SK-N-SH (cell line): ENCODE results near the gene SNX1. TPM values are rescaled to one million over a fixed set of nuclear protein-coding genes. Genes with fewer than 3 reads are reported as not detected.

ENCODE experiments used
- CTCF ChIA-PET: fragments of 300-600, 350-600 bp; formaldehyde crosslinking; extraction: SDS; loops from one replicate; lab custom pipeline; 2021; lab: Yijun Ruan, JAX
- POLR2A ChIA-PET: fragments of 350-600 bp; sonication (Branson Sonifier 250); formaldehyde crosslinking; extraction: SDS; loops from one replicate; lab custom pipeline; 2020; ENCODE audit warnings: antibody characterized with exemption, inconsistent platforms; lab: Yijun Ruan, JAX
- DNase-seq: peaks from one replicate; pipeline ENCODE4 v3.0.0; 2012
- H2AFZ ChIP-seq: fragments of 200-600 bp; sonication (generic); 2 replicates; pipeline ENCODE4 v1.8.1; 2016; ENCODE audit warnings: antibody characterized with exemption, mild to moderate bottlenecking, low read depth
- H3F3A ChIP-seq: fragments of 200-600 bp; sonication (generic); replicated peaks from 2 replicates; pipeline ENCODE3; 2016; ENCODE audit warnings: antibody characterized with exemption, mild to moderate bottlenecking; ENCODE audit not compliant: insufficient read depth
- H3K27ac ChIP-seq, 2 experiments: fragments of 200-500 bp in 1 of 2; fragments of 200-600 bp in 1 of 2; sonication (Bioruptor generic) in 1 of 2; sonication (generic), shearing (Covaris generic) in 1 of 2; 2 replicates each; pipeline versions ENCODE4 v1.5.1 to v1.6.1; 2014 to 2016; ENCODE audit warnings: low read depth in 2 of 2, inconsistent platforms in 1 of 2, low read length in 1 of 2, mild to moderate bottlenecking in 1 of 2, mixed read lengths in 1 of 2
- H3K27me3 ChIP-seq: fragments of 200-600 bp; sonication (generic), shearing (Covaris generic); 2 replicates; pipeline ENCODE4 v1.6.1; 2016; ENCODE audit warnings: mixed run types; ENCODE audit not compliant: insufficient read depth
- H3K36me3 ChIP-seq, 2 experiments: fragments of 200-500 bp in 1 of 2; fragments of 200-600 bp in 1 of 2; sonication (Bioruptor generic) in 1 of 2; sonication (generic) in 1 of 2; replicated peaks in 1 of 2; 2 replicates each; pipeline versions ENCODE3 to v1.5.1; 2014 to 2016; ENCODE audit warnings: low read length in 1 of 2, mild to moderate bottlenecking in 1 of 2; ENCODE audit not compliant: insufficient read depth in 2 of 2, control insufficient read depth in 1 of 2
- H3K4me1 ChIP-seq, 2 experiments: fragments of 200-500 bp in 1 of 2; fragments of 200-600 bp in 1 of 2; sonication (Bioruptor generic) in 1 of 2; sonication (generic), shearing (Covaris generic) in 1 of 2; 2 replicates each; pipeline versions ENCODE4 v1.5.1 to v1.6.1; 2014 to 2016; ENCODE audit warnings: low read depth in 1 of 2, low read length in 1 of 2, mixed run types in 1 of 2; ENCODE audit not compliant: insufficient read depth in 2 of 2, control insufficient read depth in 1 of 2
- H3K4me2 ChIP-seq: fragments of 200-600 bp; sonication (generic), shearing (Covaris generic); 2 replicates; pipeline ENCODE4 v1.6.1; 2017; ENCODE audit warnings: mixed run types
- H3K4me3 ChIP-seq, 2 experiments: fragments of 200-500 bp in 1 of 2; fragments of 200-600 bp in 1 of 2; sonication (Bioruptor generic) in 1 of 2; sonication (generic), shearing (Covaris generic) in 1 of 2; 2 replicates each; pipeline versions ENCODE4 v1.5.1 to v1.8.1; 2014 to 2016; ENCODE audit warnings: low read depth in 2 of 2, inconsistent platforms in 1 of 2, low read length in 1 of 2, mild to moderate bottlenecking in 1 of 2, mixed read lengths in 1 of 2, moderate library complexity in 1 of 2
- H3K79me2 ChIP-seq: fragments of 200-600 bp; sonication (generic); 2 replicates; pipeline ENCODE4 v1.8.1; 2017; ENCODE audit warnings: mild to moderate bottlenecking; ENCODE audit not compliant: insufficient read depth
- H3K9ac ChIP-seq: fragments of 200-600 bp; sonication (generic); 2 replicates; pipeline ENCODE4 v1.6.1; 2017; ENCODE audit warnings: mixed run types
- H3K9me2 ChIP-seq: fragments of 200-600 bp; sonication (generic); 2 replicates; pipeline ENCODE4 v1.6.1; 2017; ENCODE audit warnings: mixed run types
- H3K9me3 ChIP-seq: fragments of 200-600 bp; sonication (generic); 2 replicates; pipeline ENCODE4 v1.6.1; 2017; ENCODE audit warnings: mixed run types, mild to moderate bottlenecking, moderate library complexity
- H4K20me1 ChIP-seq: fragments of 200-600 bp; sonication (generic); 2 replicates; pipeline ENCODE4 v1.6.1; 2017; ENCODE audit warnings: mild to moderate bottlenecking, mixed run types; ENCODE audit not compliant: insufficient read depth
- CHD2 ChIP-seq: fragments of 150-350 bp; IDR thresholded peaks from 2 replicates; pipeline ENCODE4 v1.6.1; 2018; ENCODE audit warnings: low read length; ENCODE audit not compliant: partially characterized antibody
- ELF1 ChIP-seq: IDR thresholded peaks from 2 replicates; pipeline ENCODE4 v1.4.0; 2012
- FOXJ3 ChIP-seq: sonication (generic); formaldehyde crosslinking; IDR thresholded peaks from 2 replicates; pipeline ENCODE4 v1.5.1; 2020; ENCODE audit warnings: mild to moderate bottlenecking, missing genetic modification reagents
- FOXM1 ChIP-seq: IDR thresholded peaks from 2 replicates; pipeline ENCODE4 v1.4.0; 2012; ENCODE audit warnings: low read depth, mild to moderate bottlenecking
- JUND ChIP-seq: IDR thresholded peaks from 2 replicates; pipeline ENCODE4 v1.4.0; 2012
- MEF2A ChIP-seq: IDR thresholded peaks from 2 replicates; pipeline ENCODE4 v1.4.0; 2012; ENCODE audit warnings: low read depth, borderline replicate concordance
- NFIC ChIP-seq: IDR thresholded peaks from 2 replicates; pipeline ENCODE4 v1.4.0; 2012; ENCODE audit warnings: borderline replicate concordance
- RAD21 ChIP-seq: IDR thresholded peaks from 2 replicates; pipeline ENCODE4 v1.6.1; 2012; ENCODE audit warnings: mild to moderate bottlenecking, low read length
- RFX5 ChIP-seq: IDR thresholded peaks from 2 replicates; pipeline ENCODE4 v1.6.1; 2012; ENCODE audit warnings: mild to moderate bottlenecking, improper control_type of control experiment, low read length
- RXRA ChIP-seq: IDR thresholded peaks from 2 replicates; pipeline ENCODE4 v1.4.0; 2012; ENCODE audit warnings: low read depth, mild to moderate bottlenecking, borderline replicate concordance
- TEAD4 ChIP-seq: IDR thresholded peaks from 2 replicates; pipeline ENCODE4 v1.4.0; 2012; ENCODE audit warnings: mild to moderate bottlenecking, borderline replicate concordance; ENCODE audit not compliant: insufficient read depth
- whole genome bisulfite sequencing: methylation state at CpG from one replicate; pipeline ENCODE4 v1.1.6; 2017; ENCODE audit warnings: low lambda C conversion rate; 5-methylcytosine and 5-hydroxymethylcytosine counted together
- polyA plus RNA-seq, 3 experiments: library from polyadenylated mRNA; depleted of rRNA; stranded (reverse); fragments of >200 nt; gene quantifications; 2 replicates each; pipeline ENCODE4 v1.2.3, GENCODE V29; 2012
- TF ChIP-seq, protein P1 (sequence below): IDR thresholded peaks from 2 replicates; pipeline ENCODE4 v1.4.0; 2012; ENCODE audit warnings: low read depth, borderline replicate concordance
- TF ChIP-seq, protein P2 (sequence below): IDR thresholded peaks from 2 replicates; pipeline ENCODE4; 2012

Gene SNX1
- polyA plus RNA-seq, 1 of the 3 experiments (the other 2 are of a cell fraction), result 80.7 TPM

DNA sequence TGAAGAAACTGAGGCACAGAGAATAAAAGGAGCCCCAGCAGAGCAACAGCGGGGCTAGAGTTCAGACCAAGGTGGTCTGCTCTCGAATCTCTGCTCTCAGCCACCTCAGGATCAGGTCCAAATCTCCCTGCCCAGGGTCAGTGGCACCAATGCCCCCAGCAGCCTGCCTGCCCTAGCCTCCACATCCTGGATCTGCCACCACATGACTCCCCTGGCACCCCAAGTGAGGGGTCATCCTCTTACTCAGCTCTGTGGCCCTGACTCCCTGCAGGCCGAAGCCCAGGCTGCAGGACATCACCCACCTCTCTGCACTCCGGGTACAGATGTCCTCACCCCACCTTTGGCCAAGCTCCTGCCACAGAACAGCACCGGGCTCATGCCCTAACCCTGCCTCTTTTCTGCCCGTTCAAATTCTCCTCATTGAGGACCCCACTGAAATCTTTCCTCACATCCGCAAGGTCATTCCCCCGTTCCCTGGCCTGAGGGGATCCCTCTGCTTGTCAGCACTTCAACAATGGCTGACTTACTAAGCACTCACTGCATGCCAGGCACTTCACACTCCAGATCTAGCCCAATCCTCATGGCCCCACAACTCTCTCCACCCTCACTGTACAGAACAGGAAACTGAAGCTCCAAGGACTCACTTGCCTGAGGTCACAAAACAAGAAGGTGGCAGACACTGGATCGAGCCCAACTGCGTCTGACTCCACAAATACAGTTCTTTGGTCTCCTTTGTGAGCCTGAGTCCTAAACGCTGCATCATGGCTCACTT is 62.8 kb downstream of the SNX1 start:
- Histone ChIP-seq H2AFZ (no peak overlapping the region), H3K9ac (no peak overlapping the region), H4K20me1 (peaks cover 54% of the 10 kb centered on the region), H3F3A (peaks cover 53% of the 10 kb centered on the region), H3K9me2 (no peaks in the 10 kb centered on the region), H3K4me2 (no peak overlapping the region), H3K27me3 (no peaks in the 10 kb centered on the region), H3K36me3 (peaks cover 57 to 58% of the 10 kb centered on the region in 2 experiments), H3K9me3 (no peaks in the 10 kb centered on the region), H3K4me1 (peaks cover 16 to 23% of the 10 kb centered on the region in 2 experiments; a peak in 3 of 4 replicates), H3K27ac (no peak overlapping the region; a peak in 1 of 4 replicates), H3K4me3 (no peak overlapping the region), H3K79me2 (peaks cover 34% of the 10 kb centered on the region)
- POLR2A ChIA-PET, result no interaction called here
- DNase-seq, result no peak
- WGBS, result 92% methylated on average over 9 of the region's 11 CpGs
- CTCF ChIA-PET, result interaction anchor here (0.9 kb wide), 1 partner anchor 19 kb away, joined by 4 read pairs; no protein-coding TSS in a partner anchor
- TF ChIP-seq, protein P1, sequence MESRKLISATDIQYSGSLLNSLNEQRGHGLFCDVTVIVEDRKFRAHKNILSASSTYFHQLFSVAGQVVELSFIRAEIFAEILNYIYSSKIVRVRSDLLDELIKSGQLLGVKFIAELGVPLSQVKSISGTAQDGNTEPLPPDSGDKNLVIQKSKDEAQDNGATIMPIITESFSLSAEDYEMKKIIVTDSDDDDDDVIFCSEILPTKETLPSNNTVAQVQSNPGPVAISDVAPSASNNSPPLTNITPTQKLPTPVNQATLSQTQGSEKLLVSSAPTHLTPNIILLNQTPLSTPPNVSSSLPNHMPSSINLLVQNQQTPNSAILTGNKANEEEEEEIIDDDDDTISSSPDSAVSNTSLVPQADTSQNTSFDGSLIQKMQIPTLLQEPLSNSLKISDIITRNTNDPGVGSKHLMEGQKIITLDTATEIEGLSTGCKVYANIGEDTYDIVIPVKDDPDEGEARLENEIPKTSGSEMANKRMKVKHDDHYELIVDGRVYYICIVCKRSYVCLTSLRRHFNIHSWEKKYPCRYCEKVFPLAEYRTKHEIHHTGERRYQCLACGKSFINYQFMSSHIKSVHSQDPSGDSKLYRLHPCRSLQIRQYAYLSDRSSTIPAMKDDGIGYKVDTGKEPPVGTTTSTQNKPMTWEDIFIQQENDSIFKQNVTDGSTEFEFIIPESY, result no peak
- TF ChIP-seq FOXM1, result no peak
- TF ChIP-seq CHD2, result no peak
- TF ChIP-seq, protein P2, sequence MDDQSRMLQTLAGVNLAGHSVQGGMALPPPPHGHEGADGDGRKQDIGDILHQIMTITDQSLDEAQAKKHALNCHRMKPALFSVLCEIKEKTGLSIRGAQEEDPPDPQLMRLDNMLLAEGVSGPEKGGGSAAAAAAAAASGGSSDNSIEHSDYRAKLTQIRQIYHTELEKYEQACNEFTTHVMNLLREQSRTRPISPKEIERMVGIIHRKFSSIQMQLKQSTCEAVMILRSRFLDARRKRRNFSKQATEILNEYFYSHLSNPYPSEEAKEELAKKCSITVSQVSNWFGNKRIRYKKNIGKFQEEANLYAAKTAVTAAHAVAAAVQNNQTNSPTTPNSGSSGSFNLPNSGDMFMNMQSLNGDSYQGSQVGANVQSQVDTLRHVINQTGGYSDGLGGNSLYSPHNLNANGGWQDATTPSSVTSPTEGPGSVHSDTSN, result no peak
- TF ChIP-seq NFIC, result no peak
- TF ChIP-seq JUND, result no peak
- no peak for TF ChIP-seq RFX5
- TF ChIP-seq ELF1, result no peak
- TF ChIP-seq RXRA, result no peak
- TF ChIP-seq RAD21, result no peak
- TF ChIP-seq TEAD4, result no peak
- TF ChIP-seq MEF2A, result no peak
- TF ChIP-seq FOXJ3 (CRISPR knock-in tag), result no peak
